Neural cell (in vitro differentiated cells): ENCODE measurements around the gene FLYWCH2.

ENCODE experiments used
- EZH2 ChIP-seq: fragments of 200-600, 300-800 bp; shearing (Covaris generic), sonication (generic); IDR thresholded peaks from 2 replicates; pipeline ENCODE4 v1.6.1; 2014; ENCODE audit warnings: antibody characterized with exemption, low read length, borderline replicate concordance, mild to moderate bottlenecking; ENCODE audit not compliant: insufficient read depth, poor library complexity, severe bottlenecking
- POLR2AphosphoS5 ChIP-seq: IDR thresholded peaks from 2 replicates; pipeline ENCODE4 v1.6.1; 2012
- TF ChIP-seq, protein P1 (sequence below): fragments of 450-650 bp; IDR thresholded peaks from 2 replicates; pipeline ENCODE4 v1.5.1; 2014; ENCODE audit warnings: antibody characterized with exemption, mild to moderate bottlenecking, moderate library complexity; ENCODE audit not compliant: poor library complexity, severe bottlenecking
- TF ChIP-seq, protein P2 (sequence below): IDR thresholded peaks from 2 replicates; pipeline ENCODE4 v1.6.1; 2012; ENCODE audit warnings: borderline replicate concordance

DNA sequence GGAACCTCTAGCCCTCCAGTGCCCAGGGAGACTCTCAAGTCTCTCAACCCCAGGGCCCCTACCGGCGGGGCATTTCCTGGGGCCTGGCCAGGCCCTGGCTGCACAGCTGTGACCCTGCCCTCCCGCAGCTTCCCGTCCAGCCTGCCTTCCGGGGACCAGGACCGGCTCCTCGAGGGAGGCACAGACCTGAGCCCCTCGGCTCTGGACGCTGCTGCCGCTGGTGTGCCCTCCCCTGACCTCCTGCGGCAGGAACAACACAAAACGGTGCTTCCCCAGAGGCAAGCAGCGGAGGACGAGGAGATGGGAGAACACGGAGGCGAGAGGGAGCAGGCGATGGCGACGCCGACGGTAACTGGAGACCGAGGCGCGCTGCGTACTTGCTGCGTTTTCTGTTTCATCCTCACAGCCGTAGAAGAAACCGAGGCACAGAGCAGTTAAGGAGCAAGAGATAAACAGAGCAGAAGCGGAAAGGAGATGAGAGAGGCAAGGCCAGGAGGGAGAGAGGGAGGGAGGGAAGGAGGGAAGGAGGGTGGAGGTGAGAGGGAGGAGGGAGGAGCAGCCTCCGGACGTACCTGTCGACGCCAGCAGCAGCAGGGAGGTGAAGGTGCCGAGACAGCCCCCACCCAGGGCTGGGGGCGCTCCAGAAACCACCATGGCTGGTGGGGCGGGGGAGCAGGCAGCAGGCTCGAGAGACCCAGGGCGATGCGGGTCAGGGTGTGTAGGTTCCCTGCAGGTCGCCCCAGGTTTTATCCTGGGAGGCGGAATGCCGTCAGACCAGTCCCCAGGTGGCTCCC, 25.4 kb upstream of the FLYWCH2 start, which contains the start of gene PRSS22:
- TF ChIP-seq POLR2AphosphoS5: no peak
- TF ChIP-seq, protein P1, sequence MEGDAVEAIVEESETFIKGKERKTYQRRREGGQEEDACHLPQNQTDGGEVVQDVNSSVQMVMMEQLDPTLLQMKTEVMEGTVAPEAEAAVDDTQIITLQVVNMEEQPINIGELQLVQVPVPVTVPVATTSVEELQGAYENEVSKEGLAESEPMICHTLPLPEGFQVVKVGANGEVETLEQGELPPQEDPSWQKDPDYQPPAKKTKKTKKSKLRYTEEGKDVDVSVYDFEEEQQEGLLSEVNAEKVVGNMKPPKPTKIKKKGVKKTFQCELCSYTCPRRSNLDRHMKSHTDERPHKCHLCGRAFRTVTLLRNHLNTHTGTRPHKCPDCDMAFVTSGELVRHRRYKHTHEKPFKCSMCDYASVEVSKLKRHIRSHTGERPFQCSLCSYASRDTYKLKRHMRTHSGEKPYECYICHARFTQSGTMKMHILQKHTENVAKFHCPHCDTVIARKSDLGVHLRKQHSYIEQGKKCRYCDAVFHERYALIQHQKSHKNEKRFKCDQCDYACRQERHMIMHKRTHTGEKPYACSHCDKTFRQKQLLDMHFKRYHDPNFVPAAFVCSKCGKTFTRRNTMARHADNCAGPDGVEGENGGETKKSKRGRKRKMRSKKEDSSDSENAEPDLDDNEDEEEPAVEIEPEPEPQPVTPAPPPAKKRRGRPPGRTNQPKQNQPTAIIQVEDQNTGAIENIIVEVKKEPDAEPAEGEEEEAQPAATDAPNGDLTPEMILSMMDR: no peak
- TF ChIP-seq EZH2: no peak
- TF ChIP-seq, protein P2, sequence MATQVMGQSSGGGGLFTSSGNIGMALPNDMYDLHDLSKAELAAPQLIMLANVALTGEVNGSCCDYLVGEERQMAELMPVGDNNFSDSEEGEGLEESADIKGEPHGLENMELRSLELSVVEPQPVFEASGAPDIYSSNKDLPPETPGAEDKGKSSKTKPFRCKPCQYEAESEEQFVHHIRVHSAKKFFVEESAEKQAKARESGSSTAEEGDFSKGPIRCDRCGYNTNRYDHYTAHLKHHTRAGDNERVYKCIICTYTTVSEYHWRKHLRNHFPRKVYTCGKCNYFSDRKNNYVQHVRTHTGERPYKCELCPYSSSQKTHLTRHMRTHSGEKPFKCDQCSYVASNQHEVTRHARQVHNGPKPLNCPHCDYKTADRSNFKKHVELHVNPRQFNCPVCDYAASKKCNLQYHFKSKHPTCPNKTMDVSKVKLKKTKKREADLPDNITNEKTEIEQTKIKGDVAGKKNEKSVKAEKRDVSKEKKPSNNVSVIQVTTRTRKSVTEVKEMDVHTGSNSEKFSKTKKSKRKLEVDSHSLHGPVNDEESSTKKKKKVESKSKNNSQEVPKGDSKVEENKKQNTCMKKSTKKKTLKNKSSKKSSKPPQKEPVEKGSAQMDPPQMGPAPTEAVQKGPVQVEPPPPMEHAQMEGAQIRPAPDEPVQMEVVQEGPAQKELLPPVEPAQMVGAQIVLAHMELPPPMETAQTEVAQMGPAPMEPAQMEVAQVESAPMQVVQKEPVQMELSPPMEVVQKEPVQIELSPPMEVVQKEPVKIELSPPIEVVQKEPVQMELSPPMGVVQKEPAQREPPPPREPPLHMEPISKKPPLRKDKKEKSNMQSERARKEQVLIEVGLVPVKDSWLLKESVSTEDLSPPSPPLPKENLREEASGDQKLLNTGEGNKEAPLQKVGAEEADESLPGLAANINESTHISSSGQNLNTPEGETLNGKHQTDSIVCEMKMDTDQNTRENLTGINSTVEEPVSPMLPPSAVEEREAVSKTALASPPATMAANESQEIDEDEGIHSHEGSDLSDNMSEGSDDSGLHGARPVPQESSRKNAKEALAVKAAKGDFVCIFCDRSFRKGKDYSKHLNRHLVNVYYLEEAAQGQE: no peak
